ENCODE data around the gene C3orf70.

DNA sequence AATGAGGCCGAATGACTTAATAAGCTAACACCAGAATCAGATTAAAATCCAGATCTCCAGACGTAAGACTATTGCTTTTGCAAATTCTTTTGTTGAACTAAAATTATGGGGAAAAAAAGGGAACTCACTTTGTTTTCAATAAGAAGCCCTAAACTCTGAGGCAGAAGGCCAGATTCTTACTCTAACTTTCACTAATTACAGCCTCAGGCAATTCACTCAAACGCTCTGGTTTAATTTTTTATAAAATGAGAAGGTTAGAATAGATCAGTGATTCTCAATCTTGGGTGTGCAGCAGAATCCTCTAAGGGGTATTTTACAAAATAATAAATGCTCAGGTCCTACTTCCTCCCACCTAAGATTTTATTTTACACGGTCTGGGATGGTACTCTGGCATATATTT lies 38.1 kb downstream of the C3orf70 start:
- no peak for TF ChIP-seq ZFP69B (tag by site-specific recombination; IDR thresholded peaks at IDR 0.05)
- TF ChIP-seq, protein P1, sequence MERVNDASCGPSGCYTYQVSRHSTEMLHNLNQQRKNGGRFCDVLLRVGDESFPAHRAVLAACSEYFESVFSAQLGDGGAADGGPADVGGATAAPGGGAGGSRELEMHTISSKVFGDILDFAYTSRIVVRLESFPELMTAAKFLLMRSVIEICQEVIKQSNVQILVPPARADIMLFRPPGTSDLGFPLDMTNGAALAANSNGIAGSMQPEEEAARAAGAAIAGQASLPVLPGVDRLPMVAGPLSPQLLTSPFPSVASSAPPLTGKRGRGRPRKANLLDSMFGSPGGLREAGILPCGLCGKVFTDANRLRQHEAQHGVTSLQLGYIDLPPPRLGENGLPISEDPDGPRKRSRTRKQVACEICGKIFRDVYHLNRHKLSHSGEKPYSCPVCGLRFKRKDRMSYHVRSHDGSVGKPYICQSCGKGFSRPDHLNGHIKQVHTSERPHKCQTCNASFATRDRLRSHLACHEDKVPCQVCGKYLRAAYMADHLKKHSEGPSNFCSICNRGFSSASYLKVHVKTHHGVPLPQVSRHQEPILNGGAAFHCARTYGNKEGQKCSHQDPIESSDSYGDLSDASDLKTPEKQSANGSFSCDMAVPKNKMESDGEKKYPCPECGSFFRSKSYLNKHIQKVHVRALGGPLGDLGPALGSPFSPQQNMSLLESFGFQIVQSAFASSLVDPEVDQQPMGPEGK (tag by site-specific recombination; IDR thresholded peaks at IDR 0.05): no peak
- no peak for TF ChIP-seq ZNF677 (tag by site-specific recombination; IDR thresholded peaks at IDR 0.05)
- TF ChIP-seq, protein P2, sequence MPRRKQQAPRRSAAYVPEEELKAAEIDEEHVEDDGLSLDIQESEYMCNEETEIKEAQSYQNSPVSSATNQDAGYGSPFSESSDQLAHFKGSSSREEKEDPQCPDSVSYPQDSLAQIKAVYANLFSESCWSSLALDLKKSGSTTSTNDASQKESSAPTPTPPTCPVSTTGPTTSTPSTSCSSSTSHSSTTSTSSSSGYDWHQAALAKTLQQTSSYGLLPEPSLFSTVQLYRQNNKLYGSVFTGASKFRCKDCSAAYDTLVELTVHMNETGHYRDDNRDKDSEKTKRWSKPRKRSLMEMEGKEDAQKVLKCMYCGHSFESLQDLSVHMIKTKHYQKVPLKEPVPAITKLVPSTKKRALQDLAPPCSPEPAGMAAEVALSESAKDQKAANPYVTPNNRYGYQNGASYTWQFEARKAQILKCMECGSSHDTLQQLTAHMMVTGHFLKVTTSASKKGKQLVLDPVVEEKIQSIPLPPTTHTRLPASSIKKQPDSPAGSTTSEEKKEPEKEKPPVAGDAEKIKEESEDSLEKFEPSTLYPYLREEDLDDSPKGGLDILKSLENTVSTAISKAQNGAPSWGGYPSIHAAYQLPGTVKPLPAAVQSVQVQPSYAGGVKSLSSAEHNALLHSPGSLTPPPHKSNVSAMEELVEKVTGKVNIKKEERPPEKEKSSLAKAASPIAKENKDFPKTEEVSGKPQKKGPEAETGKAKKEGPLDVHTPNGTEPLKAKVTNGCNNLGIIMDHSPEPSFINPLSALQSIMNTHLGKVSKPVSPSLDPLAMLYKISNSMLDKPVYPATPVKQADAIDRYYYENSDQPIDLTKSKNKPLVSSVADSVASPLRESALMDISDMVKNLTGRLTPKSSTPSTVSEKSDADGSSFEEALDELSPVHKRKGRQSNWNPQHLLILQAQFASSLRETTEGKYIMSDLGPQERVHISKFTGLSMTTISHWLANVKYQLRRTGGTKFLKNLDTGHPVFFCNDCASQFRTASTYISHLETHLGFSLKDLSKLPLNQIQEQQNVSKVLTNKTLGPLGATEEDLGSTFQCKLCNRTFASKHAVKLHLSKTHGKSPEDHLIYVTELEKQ (tag by site-specific recombination; IDR thresholded peaks at IDR 0.05; ENCODE audit: borderline replicate concordance): no peak
- TF ChIP-seq, protein P3, sequence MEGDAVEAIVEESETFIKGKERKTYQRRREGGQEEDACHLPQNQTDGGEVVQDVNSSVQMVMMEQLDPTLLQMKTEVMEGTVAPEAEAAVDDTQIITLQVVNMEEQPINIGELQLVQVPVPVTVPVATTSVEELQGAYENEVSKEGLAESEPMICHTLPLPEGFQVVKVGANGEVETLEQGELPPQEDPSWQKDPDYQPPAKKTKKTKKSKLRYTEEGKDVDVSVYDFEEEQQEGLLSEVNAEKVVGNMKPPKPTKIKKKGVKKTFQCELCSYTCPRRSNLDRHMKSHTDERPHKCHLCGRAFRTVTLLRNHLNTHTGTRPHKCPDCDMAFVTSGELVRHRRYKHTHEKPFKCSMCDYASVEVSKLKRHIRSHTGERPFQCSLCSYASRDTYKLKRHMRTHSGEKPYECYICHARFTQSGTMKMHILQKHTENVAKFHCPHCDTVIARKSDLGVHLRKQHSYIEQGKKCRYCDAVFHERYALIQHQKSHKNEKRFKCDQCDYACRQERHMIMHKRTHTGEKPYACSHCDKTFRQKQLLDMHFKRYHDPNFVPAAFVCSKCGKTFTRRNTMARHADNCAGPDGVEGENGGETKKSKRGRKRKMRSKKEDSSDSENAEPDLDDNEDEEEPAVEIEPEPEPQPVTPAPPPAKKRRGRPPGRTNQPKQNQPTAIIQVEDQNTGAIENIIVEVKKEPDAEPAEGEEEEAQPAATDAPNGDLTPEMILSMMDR (tag by site-specific recombination; IDR thresholded peaks at IDR 0.05): no peak
- TF ChIP-seq KLF9 (tag by site-specific recombination; IDR thresholded peaks at IDR 0.05; ENCODE audit: low read depth): no peak
- no peak for TF ChIP-seq SP3 (tag by site-specific recombination; IDR thresholded peaks at IDR 0.05)
- TF ChIP-seq, protein P4, sequence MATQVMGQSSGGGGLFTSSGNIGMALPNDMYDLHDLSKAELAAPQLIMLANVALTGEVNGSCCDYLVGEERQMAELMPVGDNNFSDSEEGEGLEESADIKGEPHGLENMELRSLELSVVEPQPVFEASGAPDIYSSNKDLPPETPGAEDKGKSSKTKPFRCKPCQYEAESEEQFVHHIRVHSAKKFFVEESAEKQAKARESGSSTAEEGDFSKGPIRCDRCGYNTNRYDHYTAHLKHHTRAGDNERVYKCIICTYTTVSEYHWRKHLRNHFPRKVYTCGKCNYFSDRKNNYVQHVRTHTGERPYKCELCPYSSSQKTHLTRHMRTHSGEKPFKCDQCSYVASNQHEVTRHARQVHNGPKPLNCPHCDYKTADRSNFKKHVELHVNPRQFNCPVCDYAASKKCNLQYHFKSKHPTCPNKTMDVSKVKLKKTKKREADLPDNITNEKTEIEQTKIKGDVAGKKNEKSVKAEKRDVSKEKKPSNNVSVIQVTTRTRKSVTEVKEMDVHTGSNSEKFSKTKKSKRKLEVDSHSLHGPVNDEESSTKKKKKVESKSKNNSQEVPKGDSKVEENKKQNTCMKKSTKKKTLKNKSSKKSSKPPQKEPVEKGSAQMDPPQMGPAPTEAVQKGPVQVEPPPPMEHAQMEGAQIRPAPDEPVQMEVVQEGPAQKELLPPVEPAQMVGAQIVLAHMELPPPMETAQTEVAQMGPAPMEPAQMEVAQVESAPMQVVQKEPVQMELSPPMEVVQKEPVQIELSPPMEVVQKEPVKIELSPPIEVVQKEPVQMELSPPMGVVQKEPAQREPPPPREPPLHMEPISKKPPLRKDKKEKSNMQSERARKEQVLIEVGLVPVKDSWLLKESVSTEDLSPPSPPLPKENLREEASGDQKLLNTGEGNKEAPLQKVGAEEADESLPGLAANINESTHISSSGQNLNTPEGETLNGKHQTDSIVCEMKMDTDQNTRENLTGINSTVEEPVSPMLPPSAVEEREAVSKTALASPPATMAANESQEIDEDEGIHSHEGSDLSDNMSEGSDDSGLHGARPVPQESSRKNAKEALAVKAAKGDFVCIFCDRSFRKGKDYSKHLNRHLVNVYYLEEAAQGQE (tag by site-specific recombination; IDR thresholded peaks at IDR 0.05): no peak
- TF ChIP-seq, protein P5, sequence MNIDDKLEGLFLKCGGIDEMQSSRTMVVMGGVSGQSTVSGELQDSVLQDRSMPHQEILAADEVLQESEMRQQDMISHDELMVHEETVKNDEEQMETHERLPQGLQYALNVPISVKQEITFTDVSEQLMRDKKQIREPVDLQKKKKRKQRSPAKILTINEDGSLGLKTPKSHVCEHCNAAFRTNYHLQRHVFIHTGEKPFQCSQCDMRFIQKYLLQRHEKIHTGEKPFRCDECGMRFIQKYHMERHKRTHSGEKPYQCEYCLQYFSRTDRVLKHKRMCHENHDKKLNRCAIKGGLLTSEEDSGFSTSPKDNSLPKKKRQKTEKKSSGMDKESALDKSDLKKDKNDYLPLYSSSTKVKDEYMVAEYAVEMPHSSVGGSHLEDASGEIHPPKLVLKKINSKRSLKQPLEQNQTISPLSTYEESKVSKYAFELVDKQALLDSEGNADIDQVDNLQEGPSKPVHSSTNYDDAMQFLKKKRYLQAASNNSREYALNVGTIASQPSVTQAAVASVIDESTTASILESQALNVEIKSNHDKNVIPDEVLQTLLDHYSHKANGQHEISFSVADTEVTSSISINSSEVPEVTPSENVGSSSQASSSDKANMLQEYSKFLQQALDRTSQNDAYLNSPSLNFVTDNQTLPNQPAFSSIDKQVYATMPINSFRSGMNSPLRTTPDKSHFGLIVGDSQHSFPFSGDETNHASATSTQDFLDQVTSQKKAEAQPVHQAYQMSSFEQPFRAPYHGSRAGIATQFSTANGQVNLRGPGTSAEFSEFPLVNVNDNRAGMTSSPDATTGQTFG (tag by site-specific recombination; IDR thresholded peaks at IDR 0.05; ENCODE audit: borderline replicate concordance): no peak
- TF ChIP-seq YY1 (tag by site-specific recombination; IDR thresholded peaks at IDR 0.05): no peak
- TF ChIP-seq, protein P6, sequence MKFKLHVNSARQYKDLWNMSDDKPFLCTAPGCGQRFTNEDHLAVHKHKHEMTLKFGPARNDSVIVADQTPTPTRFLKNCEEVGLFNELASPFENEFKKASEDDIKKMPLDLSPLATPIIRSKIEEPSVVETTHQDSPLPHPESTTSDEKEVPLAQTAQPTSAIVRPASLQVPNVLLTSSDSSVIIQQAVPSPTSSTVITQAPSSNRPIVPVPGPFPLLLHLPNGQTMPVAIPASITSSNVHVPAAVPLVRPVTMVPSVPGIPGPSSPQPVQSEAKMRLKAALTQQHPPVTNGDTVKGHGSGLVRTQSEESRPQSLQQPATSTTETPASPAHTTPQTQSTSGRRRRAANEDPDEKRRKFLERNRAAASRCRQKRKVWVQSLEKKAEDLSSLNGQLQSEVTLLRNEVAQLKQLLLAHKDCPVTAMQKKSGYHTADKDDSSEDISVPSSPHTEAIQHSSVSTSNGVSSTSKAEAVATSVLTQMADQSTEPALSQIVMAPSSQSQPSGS (tag by site-specific recombination; IDR thresholded peaks at IDR 0.05; ENCODE audit: low read depth): no peak

Data from HEK293 (cell line).